Measurements from ENCODE around the gene PARD6B.
"Not testable (repeated sequence)": the region's sequence is repeated elsewhere in the genome, so short reads cannot be mapped to it uniquely, and the experiment has no call there.

Gene PARD6B

GRCh38 chr20:50712771-50713656 is 18.4 kb upstream of the PARD6B start:
- no peaks in the 10 kb centered on the region for H3K36me3 ChIP-seq (ENCODE audit: insufficient read depth, low read length)
- H3K9me3 ChIP-seq (ENCODE audit: control insufficient read depth, insufficient read depth, low read length) = no peaks in the 10 kb centered on the region
- H3K4me1 ChIP-seq (ENCODE audit: insufficient read depth, low read length) = peaks cover 9% of the 10 kb centered on the region
- H3K9ac ChIP-seq (ENCODE audit: low read depth, low read length) = no peak overlapping the region

- Histone ChIP-seq H3K36me3 (ENCODE audit: insufficient read depth, low read length) (no peaks in the 10 kb centered on the region), H3K9ac (ENCODE audit: low read depth, low read length) (no peak overlapping the region), H3K4me1 (ENCODE audit: insufficient read depth, low read length) (peaks cover 12% of the 10 kb centered on the region), H3K9me3 (ENCODE audit: control insufficient read depth, insufficient read depth, low read length) (no peaks in the 10 kb centered on the region)
These were observed 17.7 kb upstream of the PARD6B start for GRCh38 chr20:50713657-50714101.

- H3K4me1 ChIP-seq (ENCODE audit: insufficient read depth, low read length) = peaks cover 12% of the 10 kb centered on the region
- H3K36me3 ChIP-seq (ENCODE audit: insufficient read depth, low read length); H3K9me3 ChIP-seq (ENCODE audit: control insufficient read depth, insufficient read depth, low read length); H3K9ac ChIP-seq (ENCODE audit: low read depth, low read length): not testable (repeated sequence)
These were observed 17.0 kb upstream of the PARD6B start for GRCh38 chr20:50714426-50714825.

- Histone ChIP-seq H3K9ac (ENCODE audit: low read depth, low read length) (no peak overlapping the region), H3K4me1 (ENCODE audit: insufficient read depth, low read length) (peaks cover 12% of the 10 kb centered on the region), H3K9me3 (ENCODE audit: control insufficient read depth, insufficient read depth, low read length) (no peaks in the 10 kb centered on the region), H3K36me3 (ENCODE audit: insufficient read depth, low read length) (no peaks in the 10 kb centered on the region)
These were observed 15.7 kb upstream of the PARD6B start for GRCh38 chr20:50715694-50716093.

GRCh38 chr20:50716518-50716917 is 14.9 kb upstream of the PARD6B start:
- Histone ChIP-seq H3K9ac (ENCODE audit: low read depth, low read length) (no peak overlapping the region), H3K4me1 (ENCODE audit: insufficient read depth, low read length) (peaks cover 12% of the 10 kb centered on the region), H3K9me3 (ENCODE audit: control insufficient read depth, insufficient read depth, low read length) (no peaks in the 10 kb centered on the region), H3K36me3 (ENCODE audit: insufficient read depth, low read length) (no peaks in the 10 kb centered on the region)

GRCh38 chr20:50717312-50717711 is 14.1 kb upstream of the PARD6B start:
- Histone ChIP-seq H3K9me3 (ENCODE audit: control insufficient read depth, insufficient read depth, low read length) (no peaks in the 10 kb centered on the region), H3K9ac (ENCODE audit: low read depth, low read length) (no peak overlapping the region), H3K4me1 (ENCODE audit: insufficient read depth, low read length) (peaks cover 12% of the 10 kb centered on the region)

GRCh38 chr20:50717974-50718761 is 13.2 kb upstream of the PARD6B start:
- H3K4me1 ChIP-seq (ENCODE audit: insufficient read depth, low read length) = peaks cover 8% of the 10 kb centered on the region
- no peaks in the 10 kb centered on the region for H3K36me3 ChIP-seq (ENCODE audit: insufficient read depth, low read length)
- no peak overlapping the region for H3K9ac ChIP-seq (ENCODE audit: low read depth, low read length)
- no peaks in the 10 kb centered on the region for H3K9me3 ChIP-seq (ENCODE audit: control insufficient read depth, insufficient read depth, low read length)

More at GRCh38 chr20:50717312-50717711, 14.1 kb upstream of the PARD6B start:
- H3K36me3 ChIP-seq (ENCODE audit: insufficient read depth, low read length) = no peaks in the 10 kb centered on the region

- Histone ChIP-seq H3K36me3 (ENCODE audit: insufficient read depth, low read length) (no peaks in the 10 kb centered on the region), H3K4me1 (ENCODE audit: insufficient read depth, low read length) (peaks cover 6% of the 10 kb centered on the region), H3K9me3 (ENCODE audit: control insufficient read depth, insufficient read depth, low read length) (no peaks in the 10 kb centered on the region), H3K9ac (ENCODE audit: low read depth, low read length) (no peak overlapping the region)
These were observed 12.1 kb upstream of the PARD6B start for GRCh38 chr20:50719328-50719727.

GRCh38 chr20:50720026-50720425 is 11.4 kb upstream of the PARD6B start:
- H3K9me3 ChIP-seq (ENCODE audit: control insufficient read depth, insufficient read depth, low read length) = no peaks in the 10 kb centered on the region
- H3K36me3 ChIP-seq (ENCODE audit: insufficient read depth, low read length) = no peaks in the 10 kb centered on the region
- no peak overlapping the region for H3K9ac ChIP-seq (ENCODE audit: low read depth, low read length)
- peaks cover 13% of the 10 kb centered on the region for H3K4me1 ChIP-seq (ENCODE audit: insufficient read depth, low read length)

GRCh38 chr20:50720582-50720981 is 10.8 kb upstream of the PARD6B start:
- Histone ChIP-seq H3K9ac (ENCODE audit: low read depth, low read length) (no peak overlapping the region), H3K9me3 (ENCODE audit: control insufficient read depth, insufficient read depth, low read length) (no peaks in the 10 kb centered on the region), H3K4me1 (ENCODE audit: insufficient read depth, low read length) (peaks cover 18% of the 10 kb centered on the region), H3K36me3 (ENCODE audit: insufficient read depth, low read length) (no peaks in the 10 kb centered on the region)

GRCh38 chr20:50721881-50722281 is 9.5 kb upstream of the PARD6B start:
- Histone ChIP-seq H3K9me3 (ENCODE audit: control insufficient read depth, insufficient read depth, low read length) (no peaks in the 10 kb centered on the region), H3K36me3 (ENCODE audit: insufficient read depth, low read length) (no peaks in the 10 kb centered on the region), H3K4me1 (ENCODE audit: insufficient read depth, low read length) (peaks cover 21% of the 10 kb centered on the region), H3K9ac (ENCODE audit: low read depth, low read length) (no peak overlapping the region)

GRCh38 chr20:50722424-50723155 is 8.8 kb upstream of the PARD6B start:
- peaks cover 21% of the 10 kb centered on the region for H3K4me1 ChIP-seq (ENCODE audit: insufficient read depth, low read length)
- H3K9ac ChIP-seq (ENCODE audit: low read depth, low read length) = no peak overlapping the region
- no peaks in the 10 kb centered on the region for H3K9me3 ChIP-seq (ENCODE audit: control insufficient read depth, insufficient read depth, low read length)
- H3K36me3 ChIP-seq (ENCODE audit: insufficient read depth, low read length) = no peaks in the 10 kb centered on the region

- peaks cover 19% of the 10 kb centered on the region for H3K4me1 ChIP-seq (ENCODE audit: insufficient read depth, low read length)
- H3K9ac ChIP-seq (ENCODE audit: low read depth, low read length) = no peak overlapping the region
These were observed 7.7 kb upstream of the PARD6B start for GRCh38 chr20:50723672-50724071.

GRCh38 chr20:50724112-50724725 is 7.2 kb upstream of the PARD6B start:
- 0 out of 2 replicates have a peak overlapping the region, but pooled peaks have one; percentile 23 for H3K9ac ChIP-seq (ENCODE audit: low read depth, low read length)
- H3K9me3 ChIP-seq (ENCODE audit: control insufficient read depth, insufficient read depth, low read length) = no peaks in the 10 kb centered on the region
- no peaks in the 10 kb centered on the region for H3K36me3 ChIP-seq (ENCODE audit: insufficient read depth, low read length)
- peaks cover 24% of the 10 kb centered on the region for H3K4me1 ChIP-seq (ENCODE audit: insufficient read depth, low read length)

More at GRCh38 chr20:50723672-50724071, 7.7 kb upstream of the PARD6B start:
- Histone ChIP-seq H3K36me3 (ENCODE audit: insufficient read depth, low read length) (no peaks in the 10 kb centered on the region), H3K9me3 (ENCODE audit: control insufficient read depth, insufficient read depth, low read length) (no peaks in the 10 kb centered on the region)
